Prostate gland (tissue), 2 donors: Measurements from ENCODE around the gene SEC14L1.

Source experiments
- POLR2A ChIP-seq: fragments of 450-650 bp; IDR thresholded peaks from one replicate; pipeline ENCODE4 v1.6.1; 2016; ENCODE audit warnings: antibody characterized with exemption, mild to moderate bottlenecking
- POLR2AphosphoS5 ChIP-seq: sonication (generic); formaldehyde crosslinking; IDR thresholded peaks from one replicate; pipeline ENCODE4 v1.6.1; 2017; ENCODE audit warnings: antibody characterized with exemption
- TF ChIP-seq, protein P1 (sequence below), 4 experiments: fragments of 200-600 bp in 2 of 4; fragments of 450-650 bp in 2 of 4; sonication (generic) in 2 of 4; IDR thresholded peaks; 1 replicate in 3 of 4; 2 replicates in 1 of 4; pipeline ENCODE4 v1.5.1; 2016 to 2019; ENCODE audit warnings: antibody characterized with exemption in 4 of 4, mild to moderate bottlenecking in 2 of 4, moderate library complexity in 2 of 4

DNA sequence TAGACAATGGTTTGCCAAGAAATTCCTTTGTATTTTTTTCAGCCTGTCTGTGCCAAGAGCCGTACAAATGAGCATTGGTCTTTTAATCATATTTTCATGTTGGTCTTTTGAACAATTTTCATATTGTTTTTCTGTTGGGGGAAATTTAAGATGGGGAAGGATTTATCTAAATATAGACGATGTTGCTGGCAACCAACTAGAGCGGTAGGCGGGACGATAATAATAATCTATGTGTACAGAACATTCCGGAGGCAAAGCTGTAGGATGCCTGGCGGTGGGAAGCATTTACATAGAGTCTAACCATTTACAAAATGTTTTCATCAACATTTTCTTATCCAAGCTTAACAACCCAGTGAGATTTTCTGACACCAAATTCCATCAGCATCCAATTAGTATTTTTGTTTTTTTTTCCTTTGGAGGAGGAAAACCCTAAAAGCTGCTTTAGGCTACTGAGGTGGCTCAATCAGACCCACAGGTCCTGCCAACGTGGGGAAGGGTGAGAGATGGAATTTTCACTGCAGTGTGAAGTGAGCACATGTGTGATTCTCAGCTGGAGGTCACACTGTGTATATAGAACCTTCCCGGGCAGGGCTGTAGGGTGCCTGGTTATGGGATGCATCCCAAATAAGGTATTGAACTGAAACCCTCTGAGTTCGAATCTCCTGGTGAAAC, 11.7 kb upstream of the SEC14L1 start:
- TF ChIP-seq POLR2AphosphoS5 = no peak
- no peak for TF ChIP-seq POLR2A
- TF ChIP-seq, protein P1, sequence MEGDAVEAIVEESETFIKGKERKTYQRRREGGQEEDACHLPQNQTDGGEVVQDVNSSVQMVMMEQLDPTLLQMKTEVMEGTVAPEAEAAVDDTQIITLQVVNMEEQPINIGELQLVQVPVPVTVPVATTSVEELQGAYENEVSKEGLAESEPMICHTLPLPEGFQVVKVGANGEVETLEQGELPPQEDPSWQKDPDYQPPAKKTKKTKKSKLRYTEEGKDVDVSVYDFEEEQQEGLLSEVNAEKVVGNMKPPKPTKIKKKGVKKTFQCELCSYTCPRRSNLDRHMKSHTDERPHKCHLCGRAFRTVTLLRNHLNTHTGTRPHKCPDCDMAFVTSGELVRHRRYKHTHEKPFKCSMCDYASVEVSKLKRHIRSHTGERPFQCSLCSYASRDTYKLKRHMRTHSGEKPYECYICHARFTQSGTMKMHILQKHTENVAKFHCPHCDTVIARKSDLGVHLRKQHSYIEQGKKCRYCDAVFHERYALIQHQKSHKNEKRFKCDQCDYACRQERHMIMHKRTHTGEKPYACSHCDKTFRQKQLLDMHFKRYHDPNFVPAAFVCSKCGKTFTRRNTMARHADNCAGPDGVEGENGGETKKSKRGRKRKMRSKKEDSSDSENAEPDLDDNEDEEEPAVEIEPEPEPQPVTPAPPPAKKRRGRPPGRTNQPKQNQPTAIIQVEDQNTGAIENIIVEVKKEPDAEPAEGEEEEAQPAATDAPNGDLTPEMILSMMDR (IDR thresholded peaks at IDR 0.05) = no peak
